Measurements from ENCODE around the gene RSPH10B2. TPM values are rescaled to one million over a fixed set of nuclear protein-coding genes. Genes with fewer than 3 reads are reported as not detected.

Gene RSPH10B2
- not detected in 2 replicates for total RNA-seq

GRCh38 chr7:6753964-6754363, at the start of gene RSPH10B2:
TSS of gene RSPH10B2 (plus strand) at chr7:6754103. CDS start at chr7:6757678, 3,575 bp downstream.

GRCh38 chr7:6706666-6707407, 47.1 kb upstream of the RSPH10B2 start, which contains the start of gene ZNF12:
TSS of gene ZNF12 (minus strand) at chr7:6706947. CDS start at chr7:6705173, 1,774 bp downstream.

GRCh38 chr7:6826151-6826550, 72.2 kb downstream of the RSPH10B2 start, which contains the start of gene CCZ1B:
TSS of gene CCZ1B (minus strand) at chr7:6826275. CDS start at chr7:6826197, 78 bp downstream.

Other genes with a start within 250 kb of the RSPH10B2 start
- not detected in 2 replicates for gene GRID2IP, start 202.6 kb upstream of the RSPH10B2 start, total RNA-seq
- gene ZDHHC4, start 176.6 kb upstream of the RSPH10B2 start, total RNA-seq: 29.9 and 33.5 TPM in 2 replicates
- 15.2 and 18.0 TPM in 2 replicates for gene INTS15, start 164.1 kb upstream of the RSPH10B2 start, total RNA-seq
- gene ZNF853, start 138.5 kb upstream of the RSPH10B2 start, total RNA-seq: 0.73 and 1.1 TPM in 2 replicates
- 11.6 and 12.0 TPM in 2 replicates for gene ZNF316, start 116.8 kb upstream of the RSPH10B2 start, total RNA-seq
- gene ZNF12, start 47.2 kb upstream of the RSPH10B2 start, total RNA-seq: 12.8 and 14.4 TPM in 2 replicates
- gene CCZ1B, start 72.2 kb downstream of the RSPH10B2 start, total RNA-seq: 19.6 and 29.5 TPM in 2 replicates

Data from cardiac ventricle fibroblast (primary cell).